RWPE2 (cell line): ENCODE measurements around the gene CTNND2.
A peak's percentile ranks its signal among the peaks of the same experiment; 100 is the strongest.

ENCODE experiments used
- ATAC-seq: fragments of 200-7000 bp; cut with Tn5 transposase; 3 replicates; pipeline ENCODE4 v1.9.1; 2021; ENCODE audit warnings: low read depth
- DNase-seq: peaks from one replicate; pipeline ENCODE4 v3.0.0-alpha.2; 2020; ENCODE audit warnings: low spot score
- H3K27ac ChIP-seq: fragments of 450-650 bp; 2 replicates; pipeline ENCODE4 v1.5.1; 2017; ENCODE audit warnings: mild to moderate bottlenecking; ENCODE audit not compliant: poor library complexity, severe bottlenecking
- H3K27me3 ChIP-seq: fragments of 250-450 bp; sonication (Bioruptor Pico); 2 replicates; pipeline ENCODE4 v1.5.1; 2021; ENCODE audit warnings: mild to moderate bottlenecking, moderate library complexity; ENCODE audit not compliant: insufficient read depth, poor library complexity, severe bottlenecking
- H3K36me3 ChIP-seq: fragments of 250-450 bp; sonication (Bioruptor Pico); 2 replicates; pipeline ENCODE4 v1.5.1; 2020; ENCODE audit warnings: low read depth, mild to moderate bottlenecking, moderate library complexity
- H3K4me1 ChIP-seq: fragments of 250-450 bp; sonication (Bioruptor Pico); 2 replicates; pipeline ENCODE4 v1.5.1; 2021; ENCODE audit warnings: mild to moderate bottlenecking, moderate library complexity; ENCODE audit not compliant: insufficient read depth, poor library complexity, severe bottlenecking
- H3K4me3 ChIP-seq: fragments of 250-450 bp; sonication (Bioruptor Pico); 2 replicates; pipeline ENCODE4 v1.5.1; 2021; ENCODE audit warnings: mild to moderate bottlenecking, moderate library complexity; ENCODE audit not compliant: severe bottlenecking
- H3K9me3 ChIP-seq: fragments of 250-450 bp; sonication (Bioruptor Pico); 2 replicates; pipeline ENCODE4 v1.5.1; 2021; ENCODE audit warnings: mild to moderate bottlenecking, moderate library complexity; ENCODE audit not compliant: severe bottlenecking
- CTCF ChIP-seq: fragments of 450-650 bp; IDR thresholded peaks from one replicate; pipeline ENCODE4 v1.5.1; 2017; ENCODE audit warnings: mild to moderate bottlenecking, moderate library complexity; ENCODE audit not compliant: poor library complexity, severe bottlenecking

The CTNND2 gene

GRCh38 chr5:10990634-10991033 is 913.6 kb downstream of the CTNND2 start:
- H3K36me3 ChIP-seq = no peaks in the 10 kb centered on the region
- no peaks in the 10 kb centered on the region for H3K4me1 ChIP-seq
- H3K27me3 ChIP-seq = peaks cover 67% of the 10 kb centered on the region
- TF ChIP-seq CTCF = no peak
- no peaks in the 10 kb centered on the region for H3K9me3 ChIP-seq
- H3K27ac ChIP-seq = no peak overlapping the region
- DNase-seq (no peak), ATAC-seq (no peak)
- H3K4me3 ChIP-seq = no peak overlapping the region

GRCh38 chr5:10989577-10990263 is 914.5 kb downstream of the CTNND2 start:
- H3K27ac ChIP-seq = no peak overlapping the region
- H3K27me3 ChIP-seq = peaks cover 59% of the 10 kb centered on the region
- no peak for DNase-seq
- H3K4me3 ChIP-seq = no peak overlapping the region
- H3K4me1 ChIP-seq = no peaks in the 10 kb centered on the region
- TF ChIP-seq CTCF = no peak
- no peak for ATAC-seq
- H3K36me3 ChIP-seq = no peaks in the 10 kb centered on the region
- no peaks in the 10 kb centered on the region for H3K9me3 ChIP-seq

- no peak for DNase-seq
- no peaks in the 10 kb centered on the region for H3K4me1 ChIP-seq
- no peak for TF ChIP-seq CTCF
- no peak for ATAC-seq
- H3K4me3 ChIP-seq = no peak overlapping the region
- H3K36me3 ChIP-seq = no peaks in the 10 kb centered on the region
- H3K27me3 ChIP-seq = peaks cover 56% of the 10 kb centered on the region
- H3K9me3 ChIP-seq = no peaks in the 10 kb centered on the region
- H3K27ac ChIP-seq = no peak overlapping the region
These were observed 915.6 kb downstream of the CTNND2 start for GRCh38 chr5:10988622-10989021.

- no peaks in the 10 kb centered on the region for H3K4me1 ChIP-seq
- TF ChIP-seq CTCF = peak; percentile 77
- ATAC-seq = peak; percentile 68; the same call in 1 of the 3 replicates
- H3K27ac ChIP-seq = no peak overlapping the region
- no peaks in the 10 kb centered on the region for H3K9me3 ChIP-seq
- H3K4me3 ChIP-seq = no peak overlapping the region
- DNase-seq = no peak
- H3K27me3 ChIP-seq = peaks cover 50% of the 10 kb centered on the region
- no peaks in the 10 kb centered on the region for H3K36me3 ChIP-seq
These were observed 916.2 kb downstream of the CTNND2 start for GRCh38 chr5:10987925-10988504.

- Histone ChIP-seq H3K4me1 (no peaks in the 10 kb centered on the region), H3K9me3 (no peaks in the 10 kb centered on the region), H3K27me3 (peaks cover 44% of the 10 kb centered on the region), H3K4me3 (no peak overlapping the region), H3K36me3 (no peaks in the 10 kb centered on the region), H3K27ac (no peak overlapping the region)
- TF ChIP-seq CTCF = no peak
- ATAC-seq (no peak), DNase-seq (no peak)
These were observed 916.8 kb downstream of the CTNND2 start for GRCh38 chr5:10987276-10987924.
